HG02970 (cell line): Measurements from ENCODE around the gene KNTC1.
"Not testable (repeated sequence)": the region's sequence is repeated elsewhere in the genome, so short reads cannot be mapped to it uniquely, and the experiment has no call there.

ENCODE experiments used
- ATAC-seq: cut with Tn5 transposase; IDR thresholded peaks from one replicate; pipeline ENCODE4 v1.9.1; 2021; ENCODE audit warnings: mild to moderate bottlenecking, moderate library complexity, moderate number of reproducible peaks; ENCODE audit not compliant: unreplicated experiment, low FRiP score

The KNTC1 gene

DNA sequence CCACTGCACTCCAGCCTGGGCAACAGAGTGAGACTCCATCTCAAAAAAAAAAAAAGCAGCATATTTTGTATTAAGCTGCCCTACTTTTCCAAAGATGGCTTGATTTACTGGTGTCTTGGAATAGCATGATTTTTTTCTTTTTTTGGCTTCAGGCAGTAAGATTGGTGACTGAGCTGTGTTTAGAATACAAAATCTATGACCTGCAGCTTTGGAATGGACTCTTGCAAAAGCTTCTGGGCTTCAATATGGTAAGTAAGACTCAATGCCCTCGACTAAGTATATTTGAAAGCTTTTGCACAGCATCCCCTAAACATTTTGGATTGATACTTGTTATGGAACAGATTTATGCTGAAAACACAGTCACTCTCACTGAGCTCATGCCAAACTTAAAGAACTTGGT is 87.8 kb downstream of the KNTC1 start:
- ATAC-seq: no peak

DNA sequence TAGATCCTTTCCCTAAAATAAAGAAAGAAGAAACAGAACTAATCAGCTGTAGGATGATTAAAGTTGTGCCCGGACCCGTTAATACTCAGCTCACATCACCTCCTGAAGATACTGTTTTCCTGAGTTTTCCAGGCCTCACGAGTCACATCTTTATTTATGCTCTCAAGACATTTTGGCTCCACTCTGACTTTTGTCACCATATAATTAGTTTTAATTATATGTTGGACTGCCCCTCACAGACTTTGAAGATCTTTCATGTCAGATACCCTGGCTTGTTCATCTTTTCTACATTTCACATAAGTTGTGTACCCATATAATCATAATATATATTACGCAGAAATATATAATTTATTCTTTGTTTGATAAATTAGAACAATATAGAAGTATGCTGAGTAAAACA is 88.7 kb downstream of the KNTC1 start:
- ATAC-seq: no peak

DNA sequence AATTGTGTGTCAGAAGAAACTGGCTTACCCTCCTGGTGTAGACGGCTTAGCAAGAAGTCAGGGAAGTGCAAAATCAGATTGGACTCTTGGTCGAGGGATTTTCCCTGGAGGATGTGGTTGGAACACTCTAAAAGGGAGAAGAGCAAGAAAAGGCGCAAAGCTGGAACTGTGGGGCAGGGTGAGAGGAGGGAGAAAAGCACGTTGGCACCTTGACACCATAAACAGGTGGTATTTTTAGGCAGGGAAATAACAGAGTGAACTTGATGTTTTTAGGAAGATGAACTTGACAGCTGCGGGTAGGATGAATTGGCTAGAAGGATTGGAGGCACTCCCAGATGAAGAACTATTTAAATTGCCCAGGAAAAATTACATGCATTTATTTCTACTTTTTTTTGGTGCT is 108.4 kb downstream of the KNTC1 start:
- no peak for ATAC-seq

- no peak for ATAC-seq
These were observed 116.3 kb downstream of the KNTC1 start for GRCh38 chr12:122643207-122643805.

- ATAC-seq: peak; percentile 76
These were observed 119.6 kb downstream of the KNTC1 start for GRCh38 chr12:122646517-122647217.

DNA sequence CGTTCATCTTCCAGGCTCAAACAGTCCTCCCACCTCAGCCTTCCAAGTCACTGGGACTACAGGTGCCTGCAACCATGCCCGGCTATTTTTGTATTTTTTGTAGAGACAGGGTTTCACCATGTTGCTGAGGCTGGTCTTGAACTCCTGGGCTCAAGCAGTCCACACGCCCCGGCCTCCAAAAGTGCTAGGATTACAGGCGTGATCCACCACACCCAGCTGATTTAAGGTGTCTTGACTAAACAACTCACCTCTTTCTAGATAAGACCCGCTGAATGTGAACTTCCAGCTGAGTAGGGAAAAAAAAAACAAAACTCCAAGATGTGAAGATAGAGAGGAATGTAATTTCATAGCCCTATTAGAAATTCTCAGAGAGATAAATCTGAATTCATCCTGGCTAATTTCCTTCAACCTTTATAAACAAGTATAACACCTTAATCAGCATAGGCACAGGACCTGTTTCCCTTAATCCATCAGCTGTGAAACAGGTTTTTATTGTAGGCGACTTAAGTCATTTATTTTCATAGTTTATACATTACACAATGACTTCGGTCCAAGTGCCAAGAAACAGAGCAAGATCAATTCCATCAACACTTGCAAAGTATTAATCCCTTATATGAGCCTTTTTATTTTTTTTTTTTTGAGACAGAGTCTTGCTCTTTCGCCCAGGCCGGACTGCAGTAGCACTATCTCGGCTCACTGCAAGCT is 124.6 kb downstream of the KNTC1 start:
- no peak for ATAC-seq

DNA sequence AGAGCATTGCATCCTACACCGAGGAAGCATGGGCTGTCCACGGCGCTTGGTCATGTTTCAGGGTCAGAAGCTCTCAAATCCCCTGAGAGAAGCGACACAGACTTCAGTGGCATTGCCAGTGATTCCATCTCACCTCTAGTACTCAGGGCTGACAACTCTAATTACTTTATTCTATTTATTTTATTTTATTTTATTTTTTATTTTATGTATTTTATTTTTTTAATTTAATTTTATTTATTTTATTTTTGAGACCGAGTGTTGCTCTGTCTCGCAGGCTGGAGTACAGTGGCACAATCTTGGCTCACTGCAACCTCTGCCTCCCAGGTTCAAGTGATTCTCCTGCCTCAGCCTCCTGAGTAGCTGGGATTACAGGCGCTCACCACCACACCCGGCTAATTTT is 126.2 kb downstream of the KNTC1 start:
- not testable (repeated sequence) for ATAC-seq

DNA sequence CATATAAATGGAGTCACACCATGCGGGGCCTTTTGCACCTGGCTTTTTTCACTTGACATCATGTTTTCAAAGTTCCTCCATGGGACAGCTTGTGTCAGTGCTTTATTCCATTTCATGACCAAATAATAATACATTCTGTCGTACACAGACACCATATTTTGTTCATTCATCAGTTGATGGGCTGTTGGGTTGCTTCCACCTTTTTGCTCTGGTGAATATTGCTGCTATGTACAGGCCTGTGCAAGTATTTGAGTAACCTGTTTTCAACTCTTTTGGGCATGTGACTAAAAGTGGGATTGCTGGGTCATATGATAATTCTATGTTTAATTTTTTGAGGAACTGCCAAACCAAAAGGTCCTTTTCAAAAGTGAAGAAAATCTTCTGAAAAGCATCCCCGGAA is 129.2 kb downstream of the KNTC1 start:
- ATAC-seq: no peak

DNA sequence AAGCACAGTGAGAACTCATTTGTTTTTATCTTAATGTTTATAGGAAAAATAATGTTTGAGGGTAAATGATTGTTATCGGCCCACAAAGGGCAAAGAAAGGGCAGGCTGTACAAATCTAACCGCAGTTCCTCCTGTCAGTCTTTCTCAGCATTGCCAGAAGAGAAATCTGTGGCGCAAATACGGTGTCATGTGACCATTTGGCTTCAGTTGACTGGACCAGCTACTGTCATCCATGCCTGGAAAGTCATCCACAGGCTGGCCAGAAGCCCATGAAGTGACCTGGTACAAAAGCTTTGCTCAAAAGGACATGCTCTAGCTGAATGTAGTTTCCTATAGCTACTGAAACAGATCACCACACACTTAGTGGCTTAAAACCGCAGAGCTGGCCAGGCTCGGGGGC is 132.5 kb downstream of the KNTC1 start:
- ATAC-seq: no peak

DNA sequence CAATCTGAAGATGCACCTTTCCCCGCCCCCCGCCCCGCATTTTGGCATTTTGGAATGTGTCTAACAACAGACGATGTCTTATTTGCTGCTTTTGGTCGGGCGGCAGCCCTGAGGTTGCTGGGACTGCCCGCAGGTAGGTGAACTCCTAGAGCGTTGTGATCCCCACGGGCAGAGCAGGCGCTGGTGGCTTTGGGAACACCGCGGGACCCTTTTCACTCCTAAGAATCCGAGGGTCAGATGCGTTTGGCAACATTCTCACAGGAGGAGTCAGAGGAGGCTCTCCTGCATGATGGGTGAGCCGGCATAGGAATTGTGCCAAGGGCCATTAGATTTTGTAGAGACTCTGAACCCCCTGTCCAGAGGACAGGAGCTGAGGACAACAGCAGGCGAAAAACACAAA is 134.2 kb downstream of the KNTC1 start:
- ATAC-seq: no peak

- ATAC-seq: no peak
These were observed 134.9 kb downstream of the KNTC1 start for GRCh38 chr12:122661938-122662337.

- ATAC-seq: no peak
These were observed 138.3 kb downstream of the KNTC1 start for GRCh38 chr12:122665349-122665748.

- no peak for ATAC-seq
These were observed 138.7 kb downstream of the KNTC1 start for GRCh38 chr12:122665759-122666158.

DNA sequence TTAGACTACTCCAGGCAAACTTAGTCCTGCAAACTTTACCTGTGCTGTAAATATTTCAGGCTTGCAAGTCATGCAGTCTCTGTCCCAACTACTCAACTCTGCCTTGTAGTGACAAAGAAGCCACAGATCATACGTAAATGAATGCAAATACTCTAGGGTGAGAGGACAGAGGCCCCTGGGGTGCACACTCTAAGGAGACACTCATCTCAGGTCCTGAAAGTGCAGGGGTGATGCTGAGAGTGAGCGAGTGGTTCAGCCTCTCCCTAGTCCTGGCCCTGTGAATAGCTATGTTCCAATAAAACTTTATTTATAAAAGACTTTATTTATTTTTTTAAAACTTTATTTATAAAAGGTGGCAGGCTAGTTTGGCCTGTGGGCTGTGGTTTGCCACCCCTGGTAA is 141.2 kb downstream of the KNTC1 start:
- ATAC-seq: no peak

- no peak for ATAC-seq
These were observed 142.5 kb downstream of the KNTC1 start for GRCh38 chr12:122669397-122670070.

DNA sequence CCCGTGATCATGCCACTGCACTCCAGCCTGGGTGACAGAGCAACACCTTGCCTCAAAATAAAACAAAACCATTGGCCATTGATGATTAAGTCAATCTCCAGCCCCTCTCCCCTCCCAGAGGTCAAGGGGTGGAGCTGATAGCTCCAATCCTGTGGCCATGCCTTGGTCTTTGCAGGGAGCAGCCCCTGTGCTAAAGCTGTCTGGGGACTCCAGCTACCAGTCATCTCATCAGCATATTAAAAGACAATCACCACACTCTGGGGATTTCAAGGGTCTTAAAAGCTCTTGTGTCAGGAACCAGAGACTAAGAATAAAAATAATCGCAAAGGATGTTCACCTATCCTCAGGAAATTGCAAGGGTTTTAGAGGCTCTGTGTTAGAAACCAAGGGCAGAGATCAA is 145.5 kb downstream of the KNTC1 start:
- no peak for ATAC-seq
